ENCODE results near the gene DDX10.

The DDX10 gene

GRCh38 chr11:108914211-108914610, 249.3 kb downstream of the DDX10 start:
- no peak for FAIRE-seq

GRCh38 chr11:108914981-108915380, 250.1 kb downstream of the DDX10 start:
- FAIRE-seq: no peak

- FAIRE-seq: no peak
These were observed 250.8 kb downstream of the DDX10 start for GRCh38 chr11:108915666-108916065.

- no peak for FAIRE-seq
These were observed 251.4 kb downstream of the DDX10 start for GRCh38 chr11:108916290-108916689.

GRCh38 chr11:108916935-108917334, 252.1 kb downstream of the DDX10 start:
- no peak for FAIRE-seq

- no peak for FAIRE-seq
These were observed 256.3 kb downstream of the DDX10 start for GRCh38 chr11:108921211-108921610.

- FAIRE-seq: no peak
These were observed 257.4 kb downstream of the DDX10 start for GRCh38 chr11:108922241-108922640.

- FAIRE-seq: no peak
These were observed 258.5 kb downstream of the DDX10 start for GRCh38 chr11:108923413-108923812.

- no peak for FAIRE-seq
These were observed 261.4 kb downstream of the DDX10 start for GRCh38 chr11:108926171-108926840.

GRCh38 chr11:108926841-108927577, 262.1 kb downstream of the DDX10 start:
- FAIRE-seq: no peak

- FAIRE-seq: no peak
These were observed 263.1 kb downstream of the DDX10 start for GRCh38 chr11:108927791-108928545.

GRCh38 chr11:108929241-108929640, 264.4 kb downstream of the DDX10 start:
- FAIRE-seq: no peak

GRCh38 chr11:108931168-108931567, 266.3 kb downstream of the DDX10 start:
- FAIRE-seq: no peak

GRCh38 chr11:108933630-108934029, 268.8 kb downstream of the DDX10 start:
- no peak for FAIRE-seq

- no peak for FAIRE-seq
These were observed 269.4 kb downstream of the DDX10 start for GRCh38 chr11:108934289-108934688.

GRCh38 chr11:108934696-108935095, 269.8 kb downstream of the DDX10 start:
- no peak for FAIRE-seq

GRCh38 chr11:108937746-108938145, 272.9 kb downstream of the DDX10 start:
- FAIRE-seq: no peak

- FAIRE-seq: no peak
These were observed 273.7 kb downstream of the DDX10 start for GRCh38 chr11:108938604-108939003.

GRCh38 chr11:108939135-108939534, 274.3 kb downstream of the DDX10 start:
- no peak for FAIRE-seq

- FAIRE-seq: no peak
These were observed 279.0 kb downstream of the DDX10 start for GRCh38 chr11:108943853-108944252.

GRCh38 chr11:108944471-108945178, 279.8 kb downstream of the DDX10 start:
- FAIRE-seq: no peak

GRCh38 chr11:108945341-108945740, 280.5 kb downstream of the DDX10 start:
- FAIRE-seq: no peak
